NCI-H146 (cell line): ENCODE measurements around the gene DISP2.
A peak's percentile ranks its signal among the peaks of the same experiment; 100 is the strongest.

Experiments used
- DNase-seq: peaks from one replicate; lab custom pipeline; 2025; lab: John Stamatoyannopoulos, UW

DISP2 gene

DNA sequence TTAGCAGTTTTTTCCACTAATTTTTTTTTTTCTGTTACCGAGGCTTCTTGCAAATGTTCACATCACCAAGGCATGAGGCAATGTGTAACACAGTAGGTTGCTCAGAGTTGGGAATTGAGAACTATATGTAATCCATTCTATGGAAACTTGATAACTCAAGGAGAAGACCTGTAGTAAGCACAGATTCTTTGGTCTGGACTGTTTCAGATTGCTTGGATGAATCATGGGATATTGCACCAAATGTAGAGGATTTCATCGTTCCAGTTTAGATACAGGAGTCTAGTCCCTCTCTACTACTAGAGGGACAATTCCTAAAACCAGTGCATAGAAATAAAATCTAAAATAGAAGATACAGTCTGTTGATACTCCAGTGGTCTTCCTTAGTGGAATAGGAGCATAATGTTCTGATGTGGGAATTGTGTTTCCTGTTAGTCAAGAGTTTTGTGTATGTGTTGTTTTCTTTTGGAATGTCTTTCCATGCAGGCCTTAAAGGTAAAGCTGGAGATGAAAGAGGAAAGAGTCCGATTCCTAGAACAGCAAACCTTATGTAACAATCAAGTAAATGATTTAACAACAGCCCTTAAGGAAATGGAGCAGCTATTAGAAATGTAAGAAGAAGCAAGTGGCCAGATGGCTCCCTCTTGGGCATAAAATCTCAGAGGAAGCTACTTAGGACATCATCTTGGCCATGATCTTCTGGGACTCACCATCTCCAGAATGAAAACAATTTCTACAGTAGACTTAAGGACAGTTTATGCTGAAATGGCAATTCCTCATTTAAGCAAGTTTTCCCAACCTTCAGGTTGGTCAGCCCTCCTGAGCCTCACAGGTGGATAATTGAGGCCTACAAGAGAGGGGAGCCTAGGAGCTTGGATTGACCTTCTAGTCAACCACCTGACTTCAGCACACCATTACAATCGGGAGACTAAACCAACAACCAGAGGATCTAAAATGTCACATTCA, 35.2 kb downstream of the DISP2 start:
- DNase-seq: no peak

DNA sequence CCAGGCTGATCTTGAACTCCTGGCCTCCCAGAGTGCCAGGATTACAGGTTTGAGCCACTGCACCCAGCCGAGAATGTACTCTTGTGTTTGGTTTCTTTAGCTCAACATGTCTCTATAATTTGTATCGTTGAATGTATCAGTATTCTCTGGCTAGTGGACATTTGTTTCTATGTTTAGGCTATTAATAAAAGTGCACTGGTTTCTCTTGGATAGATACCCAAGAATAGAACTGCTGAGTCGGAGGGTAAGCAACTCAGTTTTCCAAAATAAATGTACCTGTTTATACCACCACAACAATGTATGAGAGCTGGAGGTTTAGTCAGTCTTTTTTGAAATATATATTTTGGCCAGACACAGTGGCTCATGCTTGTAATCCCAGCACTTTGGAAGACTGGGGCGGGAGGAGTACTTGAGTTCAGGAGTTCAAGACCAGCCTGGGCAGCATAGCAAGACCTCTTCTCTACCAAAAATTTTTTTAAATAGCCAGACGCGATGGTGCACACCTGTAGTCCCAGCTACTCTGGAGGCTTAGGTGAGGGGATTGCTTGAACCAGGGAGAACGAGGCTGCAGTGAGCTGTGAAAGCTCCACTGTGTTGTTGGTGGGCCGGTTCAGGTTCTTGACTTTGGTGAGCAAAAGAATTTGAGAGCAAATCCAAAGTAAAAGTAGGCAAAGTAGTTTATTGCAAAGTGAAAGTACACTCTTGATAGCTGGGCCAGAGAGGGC, 39.8 kb downstream of the DISP2 start:
- no peak for DNase-seq

DNA sequence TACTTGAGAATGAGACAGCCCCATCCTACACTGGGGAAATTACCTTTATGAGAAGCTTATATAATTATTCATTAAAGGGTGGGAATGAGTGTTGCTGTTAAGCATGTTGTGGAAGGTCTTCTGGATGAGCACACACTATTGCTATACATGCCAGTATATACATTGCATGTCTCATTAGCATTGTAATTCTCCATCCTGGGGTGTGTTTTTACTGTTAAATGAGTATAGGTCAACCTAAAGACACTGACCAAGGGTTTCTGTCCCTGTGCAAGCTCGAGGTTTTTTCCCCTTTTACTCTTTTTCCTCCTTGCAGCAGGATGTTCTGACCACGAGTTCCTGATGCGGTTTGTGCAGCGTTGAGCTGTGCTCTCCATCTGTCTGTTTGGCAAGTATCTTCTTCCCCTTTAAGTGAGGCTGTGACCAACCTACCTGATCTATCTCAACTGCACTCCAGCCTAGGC, 40.4 kb downstream of the DISP2 start:
- DNase-seq: no peak

DNA sequence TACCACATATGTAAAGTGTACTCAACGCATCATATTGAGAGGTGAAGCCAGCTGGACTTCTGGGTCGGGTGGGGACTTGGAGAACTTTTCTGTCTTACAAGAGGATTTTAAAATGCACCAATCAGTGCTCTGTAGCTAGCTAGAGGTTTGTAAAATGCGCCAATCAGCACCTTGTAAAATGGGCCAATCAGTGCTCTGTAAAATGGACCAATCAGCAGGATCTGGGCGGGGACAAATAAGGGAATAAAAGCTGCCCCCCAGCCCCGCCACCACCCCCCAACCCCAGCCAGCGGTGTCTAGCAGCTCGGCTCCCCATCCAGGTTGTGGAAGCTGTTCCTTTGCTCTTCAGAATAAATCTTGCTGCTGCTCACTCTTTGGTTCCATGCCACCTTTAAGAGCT, 41.4 kb downstream of the DISP2 start:
- DNase-seq: no peak

DNA sequence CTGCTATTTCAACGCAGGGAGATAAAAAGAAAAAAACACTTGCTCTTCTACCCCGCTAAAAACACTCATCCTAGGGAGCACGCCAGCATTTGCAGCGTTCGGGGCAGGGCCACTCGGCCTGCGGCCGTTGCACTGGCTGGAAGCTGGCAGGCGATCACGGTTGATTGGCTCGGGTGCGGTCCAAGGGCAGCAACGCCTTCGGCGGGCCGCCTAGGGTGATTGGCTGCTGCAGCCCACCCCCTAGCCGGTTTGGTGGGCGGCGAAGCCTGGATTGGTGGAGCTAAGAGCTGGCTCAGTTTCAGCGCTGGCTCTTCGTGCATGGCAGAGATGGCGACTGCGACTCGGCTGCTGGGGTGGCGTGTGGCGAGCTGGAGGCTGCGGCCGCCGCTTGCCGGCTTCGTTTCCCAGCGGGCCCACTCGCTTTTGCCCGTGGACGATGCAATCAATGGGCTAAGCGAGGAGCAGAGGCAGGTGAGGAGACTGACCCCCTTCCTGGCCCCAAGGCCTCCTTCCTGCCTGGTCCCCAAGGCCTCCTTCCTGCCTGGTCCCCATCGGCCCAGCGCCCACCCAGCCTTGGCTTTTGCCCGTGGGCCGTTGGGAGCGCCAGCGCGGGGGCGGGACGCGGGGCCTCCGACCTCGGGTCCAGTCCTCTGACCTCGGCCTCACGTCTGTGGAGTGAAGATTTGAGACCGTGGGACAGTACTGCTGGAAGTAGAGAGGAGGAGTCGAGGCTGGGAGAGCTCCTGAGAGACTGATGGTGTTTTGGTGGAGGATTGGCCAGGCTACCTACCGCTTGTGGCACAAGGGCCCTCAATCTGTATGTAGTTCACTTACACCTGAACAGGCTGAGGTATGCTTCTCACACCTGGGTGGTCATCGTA, 47.7 kb downstream of the DISP2 start, which contains the start of gene IVD:
TSS of gene IVD (plus strand) at position 295 of the 881 bp plus-strand sequence. CDS start at position 328, 33 bp downstream.
- DNase-seq: peak; percentile 91

DNA sequence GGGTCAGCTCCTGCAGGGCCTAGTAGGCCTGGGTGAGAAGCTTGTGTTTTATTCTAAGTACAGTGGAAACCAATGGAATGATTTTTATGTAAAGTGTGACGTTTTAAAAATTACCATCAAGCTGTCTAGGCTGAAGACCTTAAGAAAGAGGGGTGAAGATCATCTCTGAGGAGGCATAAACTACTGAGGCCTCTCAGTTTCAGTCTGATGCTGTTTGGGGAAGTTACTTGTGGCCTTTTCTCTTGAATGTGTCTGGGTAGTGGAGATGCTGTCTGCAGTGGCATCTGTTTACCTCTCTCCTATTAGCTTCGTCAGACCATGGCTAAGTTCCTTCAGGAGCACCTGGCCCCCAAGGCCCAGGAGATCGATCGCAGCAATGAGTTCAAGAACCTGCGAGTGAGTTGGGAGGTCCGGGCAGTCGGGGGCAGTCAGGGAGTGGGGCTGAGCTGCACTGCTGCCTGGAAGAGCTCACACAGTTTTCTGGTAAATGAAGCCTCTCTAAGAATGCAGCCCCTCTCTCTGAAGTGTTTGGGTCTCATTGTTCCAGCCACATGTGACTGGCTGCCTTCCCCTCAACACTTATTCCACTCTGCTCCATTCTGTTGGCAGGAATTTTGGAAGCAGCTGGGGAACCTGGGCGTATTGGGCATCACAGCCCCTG, 49.4 kb downstream of the DISP2 start:
- no peak for DNase-seq

DNA sequence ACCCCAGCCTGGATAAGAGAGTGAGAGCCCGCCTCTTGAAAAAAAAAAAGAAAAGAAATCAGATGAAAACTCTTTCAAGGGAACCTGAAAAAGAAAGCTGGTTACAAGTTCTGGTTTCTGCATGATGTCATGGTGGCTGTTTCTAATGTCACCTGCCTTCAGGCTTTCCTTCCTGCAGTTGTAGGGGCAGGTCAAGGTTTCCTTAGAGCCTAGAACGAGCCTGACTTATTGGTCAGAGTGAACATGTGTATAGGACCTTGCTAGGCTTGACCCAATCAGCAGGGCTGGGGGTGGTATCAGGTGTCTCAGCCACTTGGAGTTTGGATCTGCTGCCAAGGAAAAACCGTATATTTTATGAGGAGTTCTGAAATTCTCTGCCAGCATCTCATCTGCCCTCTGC, 51.3 kb downstream of the DISP2 start:
- DNase-seq: no peak

DNA sequence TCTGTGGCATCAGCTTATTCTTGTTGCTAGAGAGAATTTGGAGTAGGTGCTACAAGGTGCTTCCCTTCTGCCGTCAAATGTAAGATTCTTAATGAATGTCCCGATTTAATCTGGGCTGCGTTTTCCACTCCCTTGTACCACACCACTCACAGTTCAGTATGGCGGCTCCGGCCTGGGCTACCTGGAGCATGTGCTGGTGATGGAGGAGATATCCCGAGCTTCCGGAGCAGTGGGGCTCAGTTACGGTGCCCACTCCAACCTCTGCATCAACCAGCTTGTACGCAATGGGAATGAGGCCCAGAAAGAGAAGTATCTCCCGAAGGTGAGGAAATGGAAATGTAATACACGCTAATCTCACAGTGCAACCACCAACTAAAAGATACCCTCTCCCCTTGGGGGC, 52.5 kb downstream of the DISP2 start:
- no peak for DNase-seq

DNA sequence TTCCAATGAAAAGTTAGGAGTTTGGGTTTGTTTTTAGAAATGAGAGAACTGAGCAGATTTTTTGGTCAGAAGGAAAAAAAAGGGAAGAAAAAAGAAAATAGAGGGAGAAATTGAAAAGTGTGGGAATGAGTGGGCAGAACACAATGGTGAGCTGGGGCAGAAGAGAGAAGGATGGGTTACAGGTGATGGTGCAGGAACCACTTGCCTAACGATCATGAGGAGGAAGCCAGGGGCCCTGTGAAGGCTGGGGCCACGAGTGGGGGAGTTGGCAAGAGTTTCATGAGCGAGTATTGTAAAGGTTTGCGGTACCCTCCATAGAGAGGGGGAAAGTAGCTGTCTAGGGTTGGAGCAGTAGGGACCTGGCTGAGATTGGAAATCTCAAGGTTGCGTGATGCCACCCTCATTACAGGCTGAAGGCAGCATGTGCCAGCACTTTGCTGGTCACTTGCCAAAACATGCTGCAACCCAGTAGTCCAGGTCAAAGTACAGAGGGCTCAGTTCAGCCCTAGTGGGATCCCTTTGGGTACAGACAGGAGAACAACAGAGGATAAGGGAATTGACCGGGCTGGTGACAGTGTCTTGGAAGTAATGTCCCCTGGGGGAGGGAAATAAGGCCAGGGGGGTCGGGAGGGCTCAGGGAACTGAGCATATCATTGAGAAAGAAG, 54.2 kb downstream of the DISP2 start:
- DNase-seq: no peak

DNA sequence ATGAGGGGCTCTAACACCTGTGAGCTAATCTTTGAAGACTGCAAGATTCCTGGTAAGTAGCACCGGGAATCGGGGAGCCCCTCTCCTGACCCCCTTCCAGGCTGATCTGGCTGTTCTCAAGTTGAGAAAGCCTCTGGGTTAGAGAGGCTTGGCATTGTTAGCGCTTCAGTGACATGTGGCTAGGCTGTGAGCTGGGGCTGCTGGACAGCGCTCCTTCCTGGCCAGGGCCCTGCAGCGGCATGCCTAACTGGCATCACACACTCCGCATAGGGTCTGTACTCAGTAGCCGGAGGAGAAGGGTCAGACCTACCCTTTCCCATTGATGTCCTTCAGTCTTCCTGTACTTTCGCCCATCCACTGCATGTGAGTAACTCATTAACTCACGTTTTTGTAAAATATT, 55.0 kb downstream of the DISP2 start:
- DNase-seq: no peak

DNA sequence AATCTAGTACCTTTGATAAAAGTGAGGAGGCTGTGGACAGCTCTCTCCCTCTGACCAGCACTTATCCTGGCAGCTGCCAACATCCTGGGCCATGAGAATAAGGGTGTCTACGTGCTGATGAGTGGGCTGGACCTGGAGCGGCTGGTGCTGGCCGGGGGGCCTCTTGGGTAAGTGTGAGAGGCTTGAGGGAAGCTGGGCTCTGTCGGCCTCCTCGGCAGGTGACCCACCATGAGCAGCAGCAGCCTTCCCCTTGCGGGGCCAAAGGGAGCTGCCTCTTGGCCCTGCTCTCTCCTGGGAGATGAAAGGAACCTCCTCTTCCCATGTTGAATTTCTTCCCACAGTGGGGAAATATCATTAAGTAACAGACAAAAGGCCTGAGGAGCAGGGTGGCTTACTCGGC, 56.8 kb downstream of the DISP2 start:
- no peak for DNase-seq

DNA sequence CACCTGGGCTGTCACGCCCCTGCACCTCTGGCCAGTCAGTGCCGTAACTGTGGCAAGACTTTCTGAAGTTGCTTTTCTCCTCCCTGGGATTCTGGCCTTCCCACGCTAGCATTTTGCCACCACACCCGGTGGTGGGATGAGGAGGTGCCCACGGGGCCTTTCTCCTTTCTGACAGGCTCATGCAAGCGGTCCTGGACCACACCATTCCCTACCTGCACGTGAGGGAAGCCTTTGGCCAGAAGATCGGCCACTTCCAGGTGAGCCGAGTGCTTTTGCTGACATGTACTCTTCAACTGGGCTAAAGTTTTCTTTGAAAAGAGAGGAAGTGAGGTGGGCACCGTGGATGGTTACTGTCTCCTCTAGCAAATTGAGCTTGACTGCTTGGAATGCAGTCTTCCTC, 57.2 kb downstream of the DISP2 start:
- no peak for DNase-seq

DNA sequence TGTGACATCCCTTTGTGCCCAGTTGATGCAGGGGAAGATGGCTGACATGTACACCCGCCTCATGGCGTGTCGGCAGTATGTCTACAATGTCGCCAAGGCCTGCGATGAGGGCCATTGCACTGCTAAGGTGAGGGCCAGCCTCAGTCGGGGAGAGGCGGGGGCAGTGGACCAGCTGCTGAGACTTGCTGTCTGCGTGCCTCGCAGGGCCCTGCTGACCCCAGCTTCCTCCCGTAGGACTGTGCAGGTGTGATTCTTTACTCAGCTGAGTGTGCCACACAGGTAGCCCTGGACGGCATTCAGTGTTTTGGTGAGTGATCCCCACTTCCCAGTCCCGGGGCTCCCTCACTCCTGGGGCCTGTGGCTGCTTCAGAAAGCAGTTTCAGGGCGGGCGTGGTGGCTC, 58.0 kb downstream of the DISP2 start:
- no peak for DNase-seq

DNA sequence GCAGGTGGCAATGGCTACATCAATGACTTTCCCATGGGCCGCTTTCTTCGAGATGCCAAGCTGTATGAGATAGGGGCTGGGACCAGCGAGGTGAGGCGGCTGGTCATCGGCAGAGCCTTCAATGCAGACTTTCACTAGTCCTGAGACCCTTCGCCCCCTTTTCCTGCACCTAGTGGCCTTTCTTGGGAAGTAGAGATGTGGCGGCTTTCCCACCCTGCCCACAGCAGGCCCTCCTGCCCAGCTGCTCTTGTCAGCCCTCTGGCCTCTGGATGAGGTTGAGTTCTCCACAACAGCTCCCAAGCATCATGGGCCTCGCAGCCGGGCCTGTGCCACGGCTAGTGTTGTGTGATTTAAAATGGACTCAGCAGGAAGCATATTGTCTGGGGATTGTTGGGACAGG, 60.1 kb downstream of the DISP2 start:
- DNase-seq: no peak

DNA sequence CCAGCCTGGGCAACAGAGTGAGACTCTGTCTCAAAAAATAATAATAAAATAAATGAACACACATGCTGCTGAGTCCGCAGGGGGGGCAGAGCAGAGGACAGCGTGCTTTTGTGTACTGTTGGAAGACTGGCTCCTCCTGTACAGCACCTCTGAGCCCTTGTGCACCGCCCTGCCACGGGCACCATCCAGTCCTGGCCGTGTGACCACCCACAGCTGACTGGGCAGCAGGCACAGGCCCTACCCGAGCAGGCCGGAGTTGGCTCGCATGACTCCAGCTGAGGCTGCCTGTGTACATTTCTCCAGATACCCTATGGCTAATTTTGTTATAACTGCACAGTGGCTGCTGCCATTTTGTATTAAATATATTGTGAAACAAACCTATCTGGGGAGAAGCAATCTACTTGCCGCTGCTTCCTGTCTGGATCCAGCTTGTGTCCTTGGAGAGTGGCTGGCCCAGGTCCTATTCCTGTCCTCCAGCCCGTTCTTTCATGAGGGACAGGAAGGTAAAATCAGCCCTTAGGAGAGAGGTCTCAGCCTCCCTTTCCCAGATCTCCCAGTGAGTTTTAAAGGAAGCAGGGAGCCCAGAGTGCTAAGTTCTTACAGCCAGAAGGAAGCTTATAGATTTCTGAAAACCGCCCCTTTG, 62.2 kb downstream of the DISP2 start:
- DNase-seq: no peak

DNA sequence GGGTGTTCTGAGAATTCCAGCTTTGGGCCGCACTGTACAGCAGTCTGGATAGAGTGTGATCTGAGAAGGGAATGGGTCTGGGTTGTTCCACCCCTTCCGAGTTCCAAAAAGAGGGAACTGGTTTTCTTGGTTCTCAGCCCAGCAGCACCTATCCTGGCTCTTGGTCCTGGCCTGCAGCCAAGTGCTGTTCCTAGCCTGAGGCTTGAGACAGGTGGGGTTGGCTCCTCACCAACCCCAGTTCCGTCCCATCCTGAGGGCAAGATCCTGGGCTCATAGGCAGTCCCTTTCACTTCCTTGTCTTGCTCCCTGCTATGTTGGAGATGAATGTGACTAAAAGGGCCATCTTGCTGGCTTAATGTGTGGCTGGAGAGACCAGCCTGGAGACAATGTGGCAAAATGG, 62.8 kb downstream of the DISP2 start:
- DNase-seq: no peak

DNA sequence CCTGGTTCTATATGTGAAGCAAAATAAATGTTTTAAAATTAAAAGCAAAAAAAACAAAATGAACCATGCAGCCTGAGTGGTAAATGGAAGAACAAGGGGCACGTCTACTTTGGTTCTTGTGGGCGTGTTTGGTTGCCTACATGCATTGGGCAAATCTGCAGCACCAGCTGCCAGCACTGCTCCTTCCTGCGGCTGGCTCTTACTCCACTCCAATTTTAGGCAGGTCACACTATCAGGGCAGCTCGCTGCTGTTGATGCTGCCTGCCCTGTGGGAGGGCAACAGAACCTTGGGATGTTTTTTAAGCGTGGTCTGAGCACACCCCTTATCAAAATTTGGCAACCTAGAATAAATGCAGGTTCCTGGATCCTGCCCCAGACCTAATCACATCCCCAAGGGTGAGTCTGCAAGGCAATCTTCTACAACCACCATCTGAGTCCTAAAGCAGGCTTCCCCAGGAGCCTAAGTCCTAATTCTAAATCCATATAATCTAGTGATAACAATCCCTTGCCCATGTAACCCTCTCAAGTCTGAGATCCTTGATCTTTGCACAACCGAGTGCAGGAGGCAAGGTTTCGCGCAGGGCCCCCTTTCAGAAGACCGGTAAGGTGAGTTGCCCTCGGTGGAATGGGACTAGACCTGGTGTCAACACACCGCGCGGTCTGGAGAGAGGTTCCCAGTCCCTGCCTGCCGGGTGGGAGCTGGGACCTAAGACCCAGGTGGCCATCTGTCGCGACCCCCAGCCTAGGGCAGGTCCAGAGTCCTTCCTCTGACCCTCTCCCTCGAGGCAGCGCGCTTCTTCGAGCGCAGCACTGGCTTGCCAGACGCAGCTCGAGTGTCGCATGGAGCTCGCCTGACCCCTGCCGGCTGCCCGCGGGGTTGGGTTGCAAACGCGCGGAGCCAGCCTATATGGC, 63.5 kb downstream of the DISP2 start:
- peak; percentile 48 for DNase-seq

DNA sequence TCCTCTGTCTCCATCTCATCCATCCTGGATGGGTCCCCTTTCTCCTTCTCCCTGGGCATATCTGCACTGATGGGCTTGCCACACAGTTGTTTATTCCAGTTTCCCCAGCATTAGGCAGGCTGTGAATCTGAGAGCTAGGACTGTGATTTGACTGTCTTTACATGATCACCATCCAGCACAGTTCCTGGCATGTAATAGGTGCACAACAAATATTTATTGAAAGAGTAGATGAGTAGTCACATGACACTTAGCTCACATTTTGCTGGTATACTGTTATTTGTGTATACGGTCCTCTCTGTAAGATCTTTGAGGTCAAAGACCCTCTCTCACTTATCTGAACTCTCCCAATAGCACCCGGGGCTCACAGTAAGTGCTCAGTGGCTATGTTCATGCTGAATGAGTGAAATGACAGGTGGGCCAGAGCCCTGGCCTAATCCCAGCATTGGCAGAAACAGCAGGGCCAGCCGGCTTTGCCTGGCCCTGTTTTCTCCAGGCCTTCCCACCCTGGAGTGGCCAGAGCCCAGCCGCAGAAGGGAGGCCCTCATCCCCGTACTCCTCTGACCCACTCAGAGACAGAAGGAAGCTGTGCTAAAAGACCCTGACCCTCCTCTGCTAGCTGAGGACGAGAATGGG, 66.6 kb downstream of the DISP2 start:
- DNase-seq: no peak

DNA sequence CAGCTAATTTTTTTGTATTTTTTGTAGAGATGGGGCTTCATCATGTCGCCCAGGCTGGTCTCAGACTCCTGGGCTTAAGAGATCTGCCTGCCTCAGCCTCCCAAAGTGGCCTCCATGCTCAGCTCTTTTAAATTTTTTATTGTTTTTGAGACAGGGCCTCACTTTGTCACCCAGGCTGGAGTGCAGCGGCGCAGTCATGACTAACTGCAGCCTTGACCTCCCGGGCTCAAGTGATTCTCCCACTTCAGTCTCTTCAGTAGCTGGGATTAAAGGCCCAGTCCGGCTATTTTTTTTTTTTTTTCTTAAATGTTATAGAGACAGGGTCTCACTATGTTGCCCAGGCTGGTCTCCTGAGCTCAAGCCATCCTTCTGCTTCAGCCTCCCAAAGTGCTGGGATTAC, 67.7 kb downstream of the DISP2 start:
- no peak for DNase-seq
